Heart left ventricle (tissue), 16 donors: ENCODE results near the gene TTC21B. TPM values are rescaled to one million over a fixed set of nuclear protein-coding genes. Genes with fewer than 3 reads are reported as not detected.

Experiments used
- ATAC-seq, 4 donors: fragments of 200-7000 bp; cut with Tn5 transposase; one replicate each; pipeline ENCODE4 v1.9.1; 2020 to 2022; ENCODE audit warnings: moderate library complexity in 4 of 4, mild to moderate bottlenecking in 3 of 4, moderate number of reproducible peaks in 1 of 4
- DNase-seq, 5 donors: peaks; one replicate each; pipeline ENCODE4 v3.0.0-alpha.2; 2020
- H3K27ac ChIP-seq, 12 donors: fragments of 200-600 bp; sonication (generic) in 4 of 12; one replicate each; pipeline versions ENCODE4 v1.5.0 to v1.8.0; 2016 to 2022; ENCODE audit warnings: mild to moderate bottlenecking in 2 of 12
- H3K27me3 ChIP-seq, 9 donors: fragments of 200-600 bp; sonication (generic) in 2 of 9; one replicate each; pipeline versions ENCODE4 v1.5.1 to v1.8.0; 2016 to 2022; ENCODE audit warnings: mild to moderate bottlenecking in 3 of 9
- H3K36me3 ChIP-seq, 9 donors: fragments of 200-600 bp; sonication (generic) in 2 of 9; one replicate each; pipeline versions ENCODE4 v1.5.0 to v1.8.0; 2018 to 2022; ENCODE audit warnings: mild to moderate bottlenecking in 2 of 9
- H3K4me1 ChIP-seq, 12 donors: fragments of 200-600 bp; sonication (generic) in 4 of 12; one replicate each; pipeline versions ENCODE4 v1.5.0 to v1.8.0; 2016 to 2022; ENCODE audit warnings: mild to moderate bottlenecking in 3 of 12
- H3K4me3 ChIP-seq, 12 donors: fragments of 200-600 bp; sonication (generic) in 4 of 12; one replicate each; pipeline versions ENCODE4 v1.5.0 to v1.8.0; 2017 to 2022; ENCODE audit warnings: mild to moderate bottlenecking in 9 of 12, moderate library complexity in 4 of 12
- H3K9me3 ChIP-seq, 12 donors: fragments of 200-600 bp; sonication (generic) in 4 of 12; one replicate each; pipeline versions ENCODE4 v1.5.0 to v1.8.0; 2016 to 2022; ENCODE audit warnings: mild to moderate bottlenecking in 1 of 12
- POLR2A ChIP-seq, 2 donors: fragments of 450-650 bp; IDR thresholded peaks; one replicate each; pipeline ENCODE4 v1.6.1; 2017; ENCODE audit warnings: antibody characterized with exemption in 2 of 2, mild to moderate bottlenecking in 2 of 2, moderate library complexity in 2 of 2
- WGBS, 4 donors: extraction: QIAGEN DNeasy Blood & Tissue Kit in 2 of 4; methylation state at CpG; one replicate each; pipeline versions ENCODE4 v1.1.5 to v1.1.7; 2013 to 2018; 5-methylcytosine and 5-hydroxymethylcytosine counted together
- intact Hi-C, 10 donors: fragments of 100-400 bp; cut with DNase I; formaldehyde crosslinking; loops; one replicate each; pipeline versions ENCODE4 v1.11.1 to v1.14.2; 2022
- polyA plus RNA-seq, 2 donors: library from polyadenylated mRNA; stranded (reverse); fragments of 200-250 nt; gene quantifications; one replicate each; pipeline ENCODE4 v1.2.3, GENCODE V29; 2013
- total RNA-seq, 9 donors: library from RNA; depleted of rRNA in 2 of 9; stranded (reverse); fragments of >200 nt in 2 of 9; fragmentation: NEBNext Ultra II Directional in 3 of 9; extraction: Animal tissue kit (Norgen Biotek cat#: 25700) in 3 of 9; gene quantifications; one replicate each; pipeline versions ENCODE4 v1.1.0 to v1.2.4, GENCODE V29; 2016 to 2023
- TF ChIP-seq, protein P1 (sequence below), 12 donors: fragments of 200-600 bp; sonication (generic) in 4 of 12; IDR thresholded peaks; one replicate each; pipeline versions ENCODE4 v1.5.0 to v1.8.0; 2018 to 2022; ENCODE audit warnings: antibody characterized with exemption in 12 of 12, mild to moderate bottlenecking in 5 of 12
- donor health status: ischemic (EF 13 %, LVEDD 7.1; RV severe dilation, severe dysfunction).
- donor health status: healthy with polysubstance abuse.
- donor health status: DM: no; HTN: yes; CAD: no.
- donor health status: DM: no; HTN: no; CAD: no.
- donor health status: ischemic (EF 25% LVEDD 6.9; RV normal size, moderate dysfunction).
- donor health status: ischemic (EF 25% LVEDD 5.7; RV mildly dilated, moderate dysfunction).
- donor health status: healthy.
- donor health status: DM: yes; HTN: yes; CAD: no.
- donor health status: ischemic (EF 35%, LVEDD 5.7; RV mildly dilated, moderate dysfunction).
- donor health status: nonischemic (EF 11% LVEDD 7.7; RV severe dilation, severe dysfunction).
- donor health status: DM: yes; HTN: yes; CAD: no.
- donor health status: PGD.
- donor health status: ischemic (EF 29% LVEDD 5.4; RV normal size, mild dysfunction).
- donor health status: nonischemic (EF 23%, LVEDD 6.1; RV moderate dilation, normal function).

TTC21B gene
- total and polyA plus RNA-seq, 11 donors, result 3.7 to 16.1 (median 12.0) TPM

DNA sequence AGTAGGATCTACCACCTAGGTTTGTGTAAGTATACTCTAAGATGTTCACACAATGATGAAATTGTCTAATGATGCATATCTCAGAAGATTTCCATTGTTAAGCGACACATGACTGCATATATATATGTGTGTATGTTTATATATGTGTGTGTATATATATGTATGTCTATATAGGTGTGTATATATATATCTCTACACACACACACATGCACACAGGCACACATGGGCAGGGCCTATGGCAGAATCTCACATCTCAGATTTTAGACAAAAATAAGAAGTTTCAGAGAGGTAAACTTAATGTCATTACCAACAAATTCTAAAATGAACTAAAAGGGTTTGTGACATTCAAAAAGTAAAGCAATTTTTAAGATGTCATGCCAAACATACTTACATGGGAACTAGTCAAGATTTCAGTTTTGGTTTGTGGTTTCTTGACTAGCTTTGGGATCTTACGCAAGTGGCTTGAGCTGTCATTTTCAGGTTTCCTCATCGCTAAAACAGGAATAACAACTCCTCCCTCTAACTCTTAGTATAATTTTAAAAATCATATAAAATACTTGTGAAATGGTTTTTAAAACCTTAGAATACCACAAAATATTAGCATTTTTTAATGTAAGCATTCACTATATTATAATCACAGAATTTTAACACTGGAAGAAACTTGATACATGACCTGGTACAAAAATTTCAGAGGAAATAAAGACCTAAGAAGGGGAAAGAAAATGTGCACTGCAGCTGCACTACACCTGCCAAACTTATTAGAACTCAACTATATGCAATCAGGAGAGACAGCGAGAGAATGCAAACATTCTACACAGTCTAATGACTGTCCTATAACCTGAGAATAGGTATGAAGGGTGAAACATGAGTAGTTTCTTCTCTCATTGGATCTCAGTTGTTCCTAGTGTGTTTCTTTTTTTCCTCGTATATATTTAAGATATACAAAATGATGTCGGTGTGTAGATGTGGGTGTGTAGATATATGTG, 75.7 kb downstream of the TTC21B start:
- ATAC-seq (no peak), DNase-seq (no peak)
- peaks cover 0 to 18% (median 0%) of the 10 kb centered on the region in 12 donors for H3K4me1 ChIP-seq
- no peak for TF ChIP-seq POLR2A (IDR thresholded peaks at IDR 0.05)
- TF ChIP-seq, protein P1, sequence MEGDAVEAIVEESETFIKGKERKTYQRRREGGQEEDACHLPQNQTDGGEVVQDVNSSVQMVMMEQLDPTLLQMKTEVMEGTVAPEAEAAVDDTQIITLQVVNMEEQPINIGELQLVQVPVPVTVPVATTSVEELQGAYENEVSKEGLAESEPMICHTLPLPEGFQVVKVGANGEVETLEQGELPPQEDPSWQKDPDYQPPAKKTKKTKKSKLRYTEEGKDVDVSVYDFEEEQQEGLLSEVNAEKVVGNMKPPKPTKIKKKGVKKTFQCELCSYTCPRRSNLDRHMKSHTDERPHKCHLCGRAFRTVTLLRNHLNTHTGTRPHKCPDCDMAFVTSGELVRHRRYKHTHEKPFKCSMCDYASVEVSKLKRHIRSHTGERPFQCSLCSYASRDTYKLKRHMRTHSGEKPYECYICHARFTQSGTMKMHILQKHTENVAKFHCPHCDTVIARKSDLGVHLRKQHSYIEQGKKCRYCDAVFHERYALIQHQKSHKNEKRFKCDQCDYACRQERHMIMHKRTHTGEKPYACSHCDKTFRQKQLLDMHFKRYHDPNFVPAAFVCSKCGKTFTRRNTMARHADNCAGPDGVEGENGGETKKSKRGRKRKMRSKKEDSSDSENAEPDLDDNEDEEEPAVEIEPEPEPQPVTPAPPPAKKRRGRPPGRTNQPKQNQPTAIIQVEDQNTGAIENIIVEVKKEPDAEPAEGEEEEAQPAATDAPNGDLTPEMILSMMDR (IDR thresholded peaks at IDR 0.05), result no peak
- peaks cover 0 to 2% (median 0%) of the 10 kb centered on the region in 12 donors for H3K9me3 ChIP-seq
- intact Hi-C loops, result loop anchor here in 4 of 10 donors (5.0 to 10.0 kb wide), 2 partner anchors 476 to 863 kb away; no protein-coding TSS in a partner anchor
- H3K27me3 ChIP-seq, result no peaks in the 10 kb centered on the region
- peaks cover 0 to 86% (median 57%) of the 10 kb centered on the region in 9 donors for H3K36me3 ChIP-seq
- no peak overlapping the region for H3K4me3 ChIP-seq
- 91 to 93% (median 92%) methylated on average over 6 of the region's 6 CpGs for WGBS, 4 donors
- peak overlapping the region in 1 of 12 donors; percentile 56 for H3K27ac ChIP-seq

DNA sequence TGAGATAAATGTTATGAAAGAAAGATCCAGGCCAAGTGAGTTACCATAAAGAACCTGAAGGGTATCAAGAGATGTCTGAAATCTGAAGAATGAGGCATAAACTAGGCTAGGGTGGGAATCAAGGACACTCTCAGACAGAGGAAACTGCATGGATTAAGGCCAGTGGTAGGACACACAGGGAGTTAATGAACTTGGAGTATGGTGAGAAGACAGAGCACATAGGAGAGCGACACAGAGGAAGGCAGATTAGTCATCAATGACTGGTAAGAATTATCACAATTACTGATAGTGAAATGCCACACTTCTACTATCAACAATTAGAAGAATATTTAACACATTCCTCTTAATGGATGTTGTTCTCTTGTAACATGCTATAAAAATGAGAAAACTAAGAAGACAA, 76.9 kb downstream of the TTC21B start:
- Histone ChIP-seq H3K9me3 (peaks cover 0 to 8% (median 0%) of the 10 kb centered on the region in 12 donors), H3K4me1 (peaks cover 0 to 18% (median 0%) of the 10 kb centered on the region in 12 donors), H3K36me3 (peaks cover 0 to 84% (median 46%) of the 10 kb centered on the region in 9 donors), H3K27me3 (no peaks in the 10 kb centered on the region), H3K4me3 (no peak overlapping the region), H3K27ac (no peak overlapping the region)
- 32 to 33% (median 32%) methylated on average over 1 of the region's 1 CpG for WGBS, 4 donors
- ATAC-seq (no peak), DNase-seq (no peak)
- intact Hi-C loops, result loop anchor here in 4 of 10 donors (5.0 to 10.0 kb wide), 2 partner anchors 474 to 862 kb away; no protein-coding TSS in a partner anchor
- no peak for TF ChIP-seq POLR2A (IDR thresholded peaks at IDR 0.05)
- TF ChIP-seq, protein P1 (IDR thresholded peaks at IDR 0.05), result no peak

DNA sequence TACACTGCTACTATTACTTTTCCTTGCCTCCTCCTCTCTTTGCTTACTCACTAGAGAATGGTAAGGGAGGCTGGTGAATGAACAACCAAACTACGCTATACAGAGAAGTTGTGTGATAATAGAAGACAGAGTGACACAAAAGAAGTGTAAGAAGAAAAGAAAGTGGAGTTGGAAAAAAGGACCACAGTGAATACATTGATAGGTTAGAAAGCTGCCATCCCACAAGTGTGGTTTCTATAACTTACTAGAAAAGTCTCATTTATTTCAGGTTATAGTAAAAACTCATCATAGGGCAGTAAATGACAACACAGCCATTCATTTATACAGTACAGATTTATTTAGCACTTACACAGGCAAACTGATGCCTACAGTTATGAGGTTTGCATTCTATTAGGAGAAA, 77.3 kb downstream of the TTC21B start:
- WGBS, 4 donors, result 90 to 96% (median 95%) methylated on average over 1 of the region's 1 CpG
- Histone ChIP-seq H3K27ac (no peak overlapping the region), H3K4me1 (peaks cover 0 to 18% (median 0%) of the 10 kb centered on the region in 12 donors), H3K9me3 (peaks cover 0 to 8% (median 0%) of the 10 kb centered on the region in 12 donors), H3K36me3 (peaks cover 0 to 81% (median 41%) of the 10 kb centered on the region in 9 donors), H3K27me3 (no peaks in the 10 kb centered on the region), H3K4me3 (no peak overlapping the region)
- no peak for TF ChIP-seq POLR2A (IDR thresholded peaks at IDR 0.05)
- TF ChIP-seq, protein P1 (IDR thresholded peaks at IDR 0.05), result no peak
- ATAC-seq (no peak), DNase-seq (no peak)
- intact Hi-C loops, result loop anchor here in 4 of 10 donors (5.0 to 10.0 kb wide), 2 partner anchors 474 to 861 kb away; no protein-coding TSS in a partner anchor
